Fibroblast of pulmonary artery (primary cell): ENCODE data around the gene MGAT1.
"Not testable (repeated sequence)": the region's sequence is repeated elsewhere in the genome, so short reads cannot be mapped to it uniquely, and the experiment has no call there.

Experiments used
- DNase-seq: peaks from one replicate; pipeline ENCODE4 v3.0.0-alpha.2; 2010; ENCODE audit warnings: low read depth
- H3K4me3 ChIP-seq: replicated peaks from 2 replicates; pipeline ENCODE4 v1.5.1; 2011; ENCODE audit warnings: low read depth, mild to moderate bottlenecking, control low read depth, low read length, moderate library complexity
- TF ChIP-seq, protein P1 (sequence below): IDR thresholded peaks from 2 replicates; pipeline ENCODE4 v1.5.1; 2011; ENCODE audit warnings: mild to moderate bottlenecking, control low read depth, low read length, inconsistent platforms; ENCODE audit errors: missing control alignments

MGAT1 gene

GRCh38 chr5:180786531-180787398 is 15.8 kb downstream of the MGAT1 start:
- DNase-seq, result no peak
- no peak overlapping the region for H3K4me3 ChIP-seq
- TF ChIP-seq, protein P1, sequence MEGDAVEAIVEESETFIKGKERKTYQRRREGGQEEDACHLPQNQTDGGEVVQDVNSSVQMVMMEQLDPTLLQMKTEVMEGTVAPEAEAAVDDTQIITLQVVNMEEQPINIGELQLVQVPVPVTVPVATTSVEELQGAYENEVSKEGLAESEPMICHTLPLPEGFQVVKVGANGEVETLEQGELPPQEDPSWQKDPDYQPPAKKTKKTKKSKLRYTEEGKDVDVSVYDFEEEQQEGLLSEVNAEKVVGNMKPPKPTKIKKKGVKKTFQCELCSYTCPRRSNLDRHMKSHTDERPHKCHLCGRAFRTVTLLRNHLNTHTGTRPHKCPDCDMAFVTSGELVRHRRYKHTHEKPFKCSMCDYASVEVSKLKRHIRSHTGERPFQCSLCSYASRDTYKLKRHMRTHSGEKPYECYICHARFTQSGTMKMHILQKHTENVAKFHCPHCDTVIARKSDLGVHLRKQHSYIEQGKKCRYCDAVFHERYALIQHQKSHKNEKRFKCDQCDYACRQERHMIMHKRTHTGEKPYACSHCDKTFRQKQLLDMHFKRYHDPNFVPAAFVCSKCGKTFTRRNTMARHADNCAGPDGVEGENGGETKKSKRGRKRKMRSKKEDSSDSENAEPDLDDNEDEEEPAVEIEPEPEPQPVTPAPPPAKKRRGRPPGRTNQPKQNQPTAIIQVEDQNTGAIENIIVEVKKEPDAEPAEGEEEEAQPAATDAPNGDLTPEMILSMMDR, result no peak

- TF ChIP-seq, protein P1, result no peak
- H3K4me3 ChIP-seq, result no peak overlapping the region
- DNase-seq, result peak; percentile 89
These were observed 16.8 kb downstream of the MGAT1 start for GRCh38 chr5:180785794-180786221.

- no peak overlapping the region for H3K4me3 ChIP-seq
- TF ChIP-seq, protein P1, result no peak
- peak; percentile 53 for DNase-seq
These were observed 17.4 kb downstream of the MGAT1 start for GRCh38 chr5:180785121-180785781.

GRCh38 chr5:180784497-180785097 is 18.0 kb downstream of the MGAT1 start:
- H3K4me3 ChIP-seq, result no peak overlapping the region
- TF ChIP-seq, protein P1, result peak; percentile 80
- DNase-seq, result peak; percentile 88

DNA sequence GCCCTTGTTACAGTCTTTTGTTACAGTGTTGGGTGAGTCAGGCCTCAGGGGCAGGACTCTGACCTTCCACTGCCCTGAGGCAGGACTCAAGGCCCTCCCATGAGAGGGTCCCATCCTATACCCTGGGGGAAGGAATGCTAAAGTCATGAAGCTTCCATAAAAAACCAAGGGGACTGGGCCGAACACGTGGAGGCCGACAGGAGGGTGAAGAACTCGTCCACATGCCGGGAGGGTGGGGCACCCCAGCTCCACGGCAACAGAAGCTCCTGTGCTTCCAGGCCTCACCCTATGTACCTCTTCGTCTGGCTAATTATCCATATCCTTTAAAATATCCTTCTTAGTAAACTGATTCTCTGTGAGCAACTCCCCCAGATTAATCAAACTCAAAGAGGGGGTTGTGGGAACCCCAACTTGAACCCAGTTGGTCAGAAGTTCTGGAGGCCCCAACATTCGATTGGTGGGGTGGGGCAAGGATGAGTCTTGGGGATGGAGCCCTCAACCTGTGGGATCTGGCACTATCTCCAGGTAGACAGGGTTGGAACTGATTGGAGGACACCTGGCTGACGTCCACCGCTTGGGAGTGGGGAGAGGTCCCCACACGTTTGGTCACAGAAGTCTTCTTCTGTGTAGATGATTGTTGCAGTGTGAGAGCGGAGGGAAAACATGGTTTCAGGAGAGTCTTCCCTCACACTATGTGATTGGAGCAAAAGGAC is 19.1 kb downstream of the MGAT1 start:
- no peak overlapping the region for H3K4me3 ChIP-seq
- TF ChIP-seq, protein P1, result no peak
- no peak for DNase-seq

DNA sequence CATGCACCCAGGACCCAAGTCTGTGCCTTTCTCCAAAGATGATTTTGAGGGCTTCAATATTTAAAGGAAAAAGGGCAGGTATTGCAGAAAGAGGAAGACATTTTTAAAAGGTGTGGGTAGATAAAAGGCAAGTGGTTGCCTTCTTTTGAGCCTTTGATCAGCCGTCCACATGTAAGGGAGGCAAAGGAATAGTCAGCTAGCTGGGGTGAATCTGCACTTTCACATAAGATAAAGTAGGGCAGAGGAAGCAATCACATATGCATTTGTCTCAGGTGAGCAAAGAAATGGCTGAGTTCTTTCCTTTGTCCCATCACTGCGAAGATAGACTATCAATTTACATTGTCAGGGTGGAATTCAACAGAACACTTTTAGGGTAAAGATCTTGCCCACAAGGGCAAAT is 19.9 kb downstream of the MGAT1 start:
- H3K4me3 ChIP-seq, result no peak overlapping the region
- TF ChIP-seq, protein P1, result no peak
- DNase-seq, result no peak

DNA sequence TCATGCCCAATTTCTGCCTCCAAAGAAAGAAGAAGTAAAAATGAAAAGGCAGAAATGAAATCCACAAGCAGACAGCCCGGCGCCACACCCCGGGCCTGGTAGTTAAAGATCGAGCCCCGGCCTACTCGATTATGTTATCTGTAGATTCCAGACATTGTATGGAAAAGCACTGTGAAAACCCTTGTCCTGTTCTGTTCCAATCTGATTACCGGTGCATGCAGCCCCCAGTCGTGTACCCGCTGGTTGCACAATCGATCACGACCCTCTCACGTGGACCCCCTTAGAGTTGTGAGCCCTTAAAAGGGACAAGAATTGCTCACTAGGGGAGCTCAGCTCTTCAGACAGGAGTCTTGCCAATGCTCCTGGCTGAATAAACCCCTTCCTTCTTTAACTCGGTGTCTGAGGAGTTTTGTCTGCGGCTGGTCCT is 20.7 kb downstream of the MGAT1 start:
- H3K4me3 ChIP-seq, DNase-seq: not testable (repeated sequence)
